GM19099 (cell line): Measurements from ENCODE around the gene RADIL.

Experiments used
- POLR2A ChIP-seq: IDR thresholded peaks from 3 replicates; pipeline ENCODE4 v1.6.1; 2011; ENCODE audit warnings: low read depth; ENCODE audit not compliant: insufficient read length; ENCODE audit errors: extremely low read depth

The RADIL gene

GRCh38 chr7:4768597-4769569 is 114.6 kb downstream of the RADIL start:
- TF ChIP-seq POLR2A: no peak

- no peak for TF ChIP-seq POLR2A
These were observed 116.6 kb downstream of the RADIL start for GRCh38 chr7:4766666-4767519.

GRCh38 chr7:4765776-4766490 is 117.6 kb downstream of the RADIL start:
- no peak for TF ChIP-seq POLR2A

GRCh38 chr7:4764402-4765007 is 119.0 kb downstream of the RADIL start:
- no peak for TF ChIP-seq POLR2A

GRCh38 chr7:4763794-4764185 is 119.7 kb downstream of the RADIL start:
- no peak for TF ChIP-seq POLR2A

- TF ChIP-seq POLR2A: no peak
These were observed 120.3 kb downstream of the RADIL start for GRCh38 chr7:4763091-4763793.

- TF ChIP-seq POLR2A: no peak
These were observed 121.1 kb downstream of the RADIL start for GRCh38 chr7:4762121-4763055.

- TF ChIP-seq POLR2A: no peak
These were observed 122.6 kb downstream of the RADIL start for GRCh38 chr7:4760952-4761351.

GRCh38 chr7:4759211-4759610 is 124.3 kb downstream of the RADIL start:
- TF ChIP-seq POLR2A: no peak

- no peak for TF ChIP-seq POLR2A
These were observed 124.7 kb downstream of the RADIL start for GRCh38 chr7:4758791-4759190.

GRCh38 chr7:4758111-4758510 is 125.4 kb downstream of the RADIL start:
- no peak for TF ChIP-seq POLR2A

- TF ChIP-seq POLR2A: no peak
These were observed 128.5 kb downstream of the RADIL start for GRCh38 chr7:4755045-4755444.

GRCh38 chr7:4754433-4755010 is 129.0 kb downstream of the RADIL start:
- TF ChIP-seq POLR2A: no peak
